AG04449 (cell line): ENCODE measurements around the gene ATP10D.

ENCODE experiments used
- CTCF ChIA-PET: fragments of 350-600 bp; formaldehyde crosslinking; extraction: SDS; loops from one replicate; lab custom pipeline; 2021; ENCODE audit warnings: antibody characterized with exemption; lab: Yijun Ruan, JAX
- POLR2A ChIA-PET: fragments of 400-600, 350-600 bp; formaldehyde crosslinking; extraction: SDS; loops from one replicate; lab custom pipeline; 2020; ENCODE audit warnings: antibody characterized with exemption, inconsistent platforms; lab: Yijun Ruan, JAX
- DNase-seq: peaks from one replicate; pipeline ENCODE4 v3.0.0-alpha.2; 2010; ENCODE audit warnings: low read depth, low spot score
- H3K4me3 ChIP-seq: 2 replicates; pipeline ENCODE4 v1.5.1; 2011; ENCODE audit warnings: low read depth, mild to moderate bottlenecking, control low read depth, low read length
- TF ChIP-seq, protein P1 (sequence below): IDR thresholded peaks from one replicate; pipeline ENCODE4 v1.5.1; 2011; ENCODE audit warnings: mild to moderate bottlenecking, moderate library complexity, low read length, control low read depth, inconsistent platforms; ENCODE audit not compliant: insufficient read depth; ENCODE audit errors: missing control alignments

The ATP10D gene

DNA sequence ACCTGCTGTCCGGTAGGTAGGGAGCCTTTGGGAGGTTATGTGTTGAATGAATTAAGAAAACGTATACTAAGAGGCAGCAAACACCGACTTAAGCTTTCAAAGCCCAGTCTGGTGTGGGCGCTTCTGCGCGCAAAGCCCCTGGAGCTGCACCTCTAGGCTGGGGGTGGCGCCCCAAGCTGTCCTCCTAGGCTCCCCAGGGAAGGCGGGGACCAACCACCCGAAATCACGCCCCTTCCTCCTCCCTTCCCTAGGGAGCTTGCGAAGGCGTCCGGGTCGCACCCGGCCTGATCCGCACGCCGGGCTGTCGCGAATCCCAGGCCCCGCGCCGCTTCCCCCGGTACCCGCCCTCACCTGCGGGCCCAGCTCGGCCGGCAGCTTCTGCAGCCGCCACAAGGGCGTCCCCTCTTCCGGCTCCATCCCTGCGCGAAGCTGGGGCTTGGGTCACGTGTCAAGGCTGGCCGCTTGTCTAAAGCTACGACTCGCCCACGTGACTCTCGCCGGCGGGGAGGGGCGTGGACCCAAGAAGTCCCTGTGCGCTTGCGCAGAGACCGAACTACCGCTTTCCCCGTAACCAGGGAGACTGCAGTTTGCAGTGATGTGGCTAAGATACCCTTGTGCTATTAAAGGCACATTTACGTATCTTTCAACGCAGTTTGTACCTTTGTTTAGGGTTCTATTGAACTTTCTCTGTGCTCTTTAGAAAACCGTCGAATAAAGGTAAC lies 21.7 kb upstream of the ATP10D start, which contains the start of gene COMMD8:
COMMD8 (minus strand) TSS at position 468 of the 722 bp plus-strand sequence; CDS start at position 417, 51 bp downstream.
- TF ChIP-seq, protein P1, sequence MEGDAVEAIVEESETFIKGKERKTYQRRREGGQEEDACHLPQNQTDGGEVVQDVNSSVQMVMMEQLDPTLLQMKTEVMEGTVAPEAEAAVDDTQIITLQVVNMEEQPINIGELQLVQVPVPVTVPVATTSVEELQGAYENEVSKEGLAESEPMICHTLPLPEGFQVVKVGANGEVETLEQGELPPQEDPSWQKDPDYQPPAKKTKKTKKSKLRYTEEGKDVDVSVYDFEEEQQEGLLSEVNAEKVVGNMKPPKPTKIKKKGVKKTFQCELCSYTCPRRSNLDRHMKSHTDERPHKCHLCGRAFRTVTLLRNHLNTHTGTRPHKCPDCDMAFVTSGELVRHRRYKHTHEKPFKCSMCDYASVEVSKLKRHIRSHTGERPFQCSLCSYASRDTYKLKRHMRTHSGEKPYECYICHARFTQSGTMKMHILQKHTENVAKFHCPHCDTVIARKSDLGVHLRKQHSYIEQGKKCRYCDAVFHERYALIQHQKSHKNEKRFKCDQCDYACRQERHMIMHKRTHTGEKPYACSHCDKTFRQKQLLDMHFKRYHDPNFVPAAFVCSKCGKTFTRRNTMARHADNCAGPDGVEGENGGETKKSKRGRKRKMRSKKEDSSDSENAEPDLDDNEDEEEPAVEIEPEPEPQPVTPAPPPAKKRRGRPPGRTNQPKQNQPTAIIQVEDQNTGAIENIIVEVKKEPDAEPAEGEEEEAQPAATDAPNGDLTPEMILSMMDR: peak; percentile 59
- no peak for DNase-seq
- H3K4me3 ChIP-seq: peak within 1 kb of the TSS; percentile 76
- POLR2A ChIA-PET: interaction anchor here (0.6 to 1.4 kb wide), 4 partner anchors 9 to 341 kb away, joined by 3 to 4 read pairs (median 4); partner anchors contain the start of gene ATP10D
- CTCF ChIA-PET: interaction anchor here (1.0 to 2.0 kb wide), 8 partner anchors 11 to 104 kb away, joined by 3 to 22 read pairs (median 4); partner anchors contain the start of gene ATP10D

DNA sequence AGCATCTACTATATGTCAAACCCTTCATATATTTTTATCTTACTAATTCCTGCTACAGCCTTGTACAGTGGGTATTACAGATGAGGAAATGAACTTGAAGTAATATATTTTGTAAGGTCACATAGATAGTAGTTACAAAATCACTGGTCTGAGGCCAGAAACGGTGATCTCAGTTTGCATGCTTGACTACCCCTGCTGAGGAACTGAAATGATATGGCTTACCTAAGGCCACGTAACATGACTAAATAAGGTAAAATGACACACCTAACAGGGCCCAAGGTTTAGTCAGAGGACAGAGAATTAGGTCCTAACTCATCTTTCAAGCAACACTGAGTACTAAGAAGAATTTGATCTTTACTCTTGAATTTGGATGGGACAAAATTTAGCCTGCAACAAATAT lies 20.1 kb upstream of the ATP10D start:
- CTCF ChIA-PET: no interaction called here
- POLR2A ChIA-PET: no interaction called here
- no peak for DNase-seq
- TF ChIP-seq, protein P1: no peak
- H3K4me3 ChIP-seq: no peak overlapping the region

DNA sequence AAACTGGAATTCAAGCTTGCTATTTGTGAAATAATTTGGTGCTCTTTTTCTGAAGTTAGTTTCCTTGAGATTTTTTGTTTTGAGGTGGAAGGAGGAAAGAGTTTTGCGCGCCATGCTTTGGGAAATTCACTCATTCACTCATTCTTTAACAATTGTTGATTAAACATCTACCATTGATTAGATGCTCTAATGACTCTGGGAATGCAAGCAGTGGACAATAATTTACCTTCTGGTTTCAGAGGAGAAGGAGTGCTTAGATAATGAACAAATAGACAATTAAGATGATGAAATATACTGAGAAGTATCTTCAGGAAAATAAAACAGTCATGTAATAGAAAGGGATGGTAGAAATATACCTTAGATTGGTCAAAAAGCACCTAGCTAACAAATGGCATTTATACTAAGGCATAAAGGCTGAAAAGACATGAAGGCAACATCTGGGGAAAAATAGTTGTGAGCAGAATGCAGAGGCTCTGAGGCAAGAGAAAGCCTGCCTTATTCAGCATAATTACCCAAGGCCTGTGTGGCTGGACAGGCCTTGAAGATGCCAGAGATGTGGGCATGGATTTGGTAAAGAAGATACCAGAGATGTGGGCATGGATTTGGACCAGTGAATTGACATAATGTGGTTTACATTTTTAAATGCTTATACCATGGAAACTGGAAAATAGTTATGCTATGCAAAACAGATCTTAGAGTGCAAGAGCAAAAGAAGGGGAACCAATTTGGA lies 18.9 kb upstream of the ATP10D start:
- TF ChIP-seq, protein P1: no peak
- DNase-seq: no peak
- no peak overlapping the region for H3K4me3 ChIP-seq
- ChIA-PET CTCF (interaction anchor here (1.4 kb wide), 1 partner anchor 18 kb away, joined by 4 read pairs; no protein-coding TSS in a partner anchor), POLR2A (no interaction called here)

DNA sequence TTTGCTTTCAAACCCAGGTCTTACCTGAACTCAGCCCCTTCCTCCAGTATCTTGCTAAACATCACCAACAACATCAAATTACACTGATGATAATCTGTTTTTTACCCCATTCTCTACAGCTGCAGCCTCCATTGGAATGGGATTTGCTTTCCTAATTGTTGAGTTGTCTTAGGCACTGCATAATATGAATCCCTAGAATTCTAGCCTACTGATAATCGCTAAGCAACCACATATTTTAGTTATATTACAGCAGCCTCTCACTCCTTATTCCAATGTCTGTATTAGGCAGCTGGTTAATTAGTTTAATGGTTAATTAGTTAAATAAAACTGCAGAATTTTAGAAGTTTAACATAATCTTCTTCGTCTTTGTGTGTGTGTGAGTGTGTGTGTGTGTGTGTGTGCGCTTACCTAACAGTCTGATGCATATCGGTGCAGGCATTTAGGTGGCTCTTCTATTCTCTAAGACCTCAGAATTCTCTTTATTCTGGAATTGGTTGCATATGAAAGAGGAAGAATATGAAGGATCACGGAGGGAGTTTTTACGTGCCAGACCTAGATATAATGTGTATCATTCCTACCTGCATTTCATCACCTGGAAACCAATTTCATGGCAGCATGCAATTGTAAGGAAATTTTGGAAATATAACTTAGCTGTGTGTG lies 16.2 kb upstream of the ATP10D start:
- CTCF ChIA-PET: interaction anchor here (1.5 kb wide), 1 partner anchor 95 kb away, joined by 7 read pairs; no protein-coding TSS in a partner anchor

DNA sequence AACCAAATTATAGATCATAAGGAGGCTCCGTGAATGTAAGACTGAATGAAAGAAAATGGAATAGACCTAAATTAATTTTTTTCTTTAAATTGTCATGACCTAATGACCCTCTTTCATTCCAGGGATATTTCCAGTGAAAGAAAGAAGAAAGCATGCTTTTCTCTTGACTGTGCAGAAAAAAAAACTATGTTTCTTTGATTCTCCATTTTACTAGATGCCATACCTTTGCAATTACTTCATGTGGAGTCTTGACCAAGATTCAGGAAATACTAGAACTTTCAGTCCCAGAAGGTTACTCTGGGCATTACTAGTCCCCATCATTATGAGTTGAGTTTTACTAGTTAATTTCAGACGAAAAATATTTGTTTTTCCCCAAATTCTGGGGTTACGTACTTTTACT lies 15.1 kb upstream of the ATP10D start:
- POLR2A ChIA-PET: interaction anchor here (0.8 kb wide), 1 partner anchor 62 kb away, joined by 4 read pairs; no protein-coding TSS in a partner anchor

More for the DNA sequence above, 16.2 kb upstream of the ATP10D start:
- POLR2A ChIA-PET: interaction anchor here (0.8 kb wide), 1 partner anchor 63 kb away, joined by 4 read pairs; no protein-coding TSS in a partner anchor
- DNase-seq: no peak
- no peak overlapping the region for H3K4me3 ChIP-seq
- TF ChIP-seq, protein P1: no peak

More for the DNA sequence above, 15.1 kb upstream of the ATP10D start:
- no peak for DNase-seq
- TF ChIP-seq, protein P1: no peak
- H3K4me3 ChIP-seq: no peak overlapping the region
- CTCF ChIA-PET: interaction anchor here (1.5 kb wide), 1 partner anchor 94 kb away, joined by 7 read pairs; no protein-coding TSS in a partner anchor
